ENCODE data around the gene KCNMA1. TPM values are rescaled to one million over a fixed set of nuclear protein-coding genes. Genes with fewer than 3 reads are reported as not detected.

KCNMA1 gene
- polyA plus RNA-seq, 1 donor from 2014 or later, result 60.8 TPM

GRCh38 chr10:77197544-77197943 lies 440.1 kb downstream of the KCNMA1 start:
- Histone ChIP-seq H3K4me3 (ENCODE audit: low read length) (no peak overlapping the region), H3K4me2 (ENCODE audit: low read length) (no peak overlapping the region), H4K20me1 (ENCODE audit: insufficient read depth) (no peaks in the 10 kb centered on the region), H2AFZ (ENCODE audit: low read depth, low read length) (no peak overlapping the region), H3K9ac (ENCODE audit: low read length) (no peak overlapping the region), H3K79me2 (replicated peaks; ENCODE audit: insufficient read depth, low read length) (no peaks in the 10 kb centered on the region), H3K9me2 (ENCODE audit: insufficient read depth, low read length) (no peaks in the 10 kb centered on the region), H3K36me3 (ENCODE audit: insufficient read depth, low read length) (no peaks in the 10 kb centered on the region), H3K9me3 (ENCODE audit: low read length) (no peaks in the 10 kb centered on the region), H3K27me3 (ENCODE audit: insufficient read depth, low read depth, low read length) (no peaks in the 10 kb centered on the region), H3F3A (ENCODE audit: insufficient read depth, low read length, poor library complexity, severe bottlenecking) (no peaks in the 10 kb centered on the region), H3K27ac (ENCODE audit: low read length) (no peak overlapping the region)
- TF ChIP-seq TAF1 (IDR thresholded peaks at IDR 0.05; ENCODE audit: low read depth) (no peak), POLR2AphosphoS5 (IDR thresholded peaks at IDR 0.05) (no peak)

GRCh38 chr10:77196614-77197013 lies 441.0 kb downstream of the KCNMA1 start:
- H3K27ac ChIP-seq (ENCODE audit: low read length), result no peak overlapping the region
- H3K27me3 ChIP-seq (ENCODE audit: insufficient read depth, low read depth, low read length), result no peaks in the 10 kb centered on the region
- no peaks in the 10 kb centered on the region for H3K79me2 ChIP-seq (replicated peaks; ENCODE audit: insufficient read depth, low read length)
- no peak overlapping the region for H3K4me3 ChIP-seq (ENCODE audit: low read length)
- no peak overlapping the region for H3K9ac ChIP-seq (ENCODE audit: low read length)
- no peak overlapping the region for H2AFZ ChIP-seq (ENCODE audit: low read depth, low read length)
- no peaks in the 10 kb centered on the region for H3K9me2 ChIP-seq (ENCODE audit: insufficient read depth, low read length)
- no peaks in the 10 kb centered on the region for H3K9me3 ChIP-seq (ENCODE audit: low read length)
- TF ChIP-seq POLR2AphosphoS5 (IDR thresholded peaks at IDR 0.05) (no peak), EZH2 (IDR thresholded peaks at IDR 0.05; ENCODE audit: borderline replicate concordance, insufficient read depth, low read length, poor library complexity, severe bottlenecking) (no peak), TAF1 (IDR thresholded peaks at IDR 0.05; ENCODE audit: low read depth) (no peak), EP300 (conservative IDR thresholded peaks at IDR 0.05; ENCODE audit: poor library complexity, severe bottlenecking) (no peak), SMC3 (conservative IDR thresholded peaks at IDR 0.05; ENCODE audit: poor library complexity) (no peak), RAD21 (conservative IDR thresholded peaks at IDR 0.05) (no peak), MXI1 (conservative IDR thresholded peaks at IDR 0.05; ENCODE audit: poor library complexity, severe bottlenecking) (no peak)
- TF ChIP-seq, protein P1, sequence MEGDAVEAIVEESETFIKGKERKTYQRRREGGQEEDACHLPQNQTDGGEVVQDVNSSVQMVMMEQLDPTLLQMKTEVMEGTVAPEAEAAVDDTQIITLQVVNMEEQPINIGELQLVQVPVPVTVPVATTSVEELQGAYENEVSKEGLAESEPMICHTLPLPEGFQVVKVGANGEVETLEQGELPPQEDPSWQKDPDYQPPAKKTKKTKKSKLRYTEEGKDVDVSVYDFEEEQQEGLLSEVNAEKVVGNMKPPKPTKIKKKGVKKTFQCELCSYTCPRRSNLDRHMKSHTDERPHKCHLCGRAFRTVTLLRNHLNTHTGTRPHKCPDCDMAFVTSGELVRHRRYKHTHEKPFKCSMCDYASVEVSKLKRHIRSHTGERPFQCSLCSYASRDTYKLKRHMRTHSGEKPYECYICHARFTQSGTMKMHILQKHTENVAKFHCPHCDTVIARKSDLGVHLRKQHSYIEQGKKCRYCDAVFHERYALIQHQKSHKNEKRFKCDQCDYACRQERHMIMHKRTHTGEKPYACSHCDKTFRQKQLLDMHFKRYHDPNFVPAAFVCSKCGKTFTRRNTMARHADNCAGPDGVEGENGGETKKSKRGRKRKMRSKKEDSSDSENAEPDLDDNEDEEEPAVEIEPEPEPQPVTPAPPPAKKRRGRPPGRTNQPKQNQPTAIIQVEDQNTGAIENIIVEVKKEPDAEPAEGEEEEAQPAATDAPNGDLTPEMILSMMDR (IDR thresholded peaks at IDR 0.05; ENCODE audit: poor library complexity, severe bottlenecking), result no peak
- TF ChIP-seq, protein P2, sequence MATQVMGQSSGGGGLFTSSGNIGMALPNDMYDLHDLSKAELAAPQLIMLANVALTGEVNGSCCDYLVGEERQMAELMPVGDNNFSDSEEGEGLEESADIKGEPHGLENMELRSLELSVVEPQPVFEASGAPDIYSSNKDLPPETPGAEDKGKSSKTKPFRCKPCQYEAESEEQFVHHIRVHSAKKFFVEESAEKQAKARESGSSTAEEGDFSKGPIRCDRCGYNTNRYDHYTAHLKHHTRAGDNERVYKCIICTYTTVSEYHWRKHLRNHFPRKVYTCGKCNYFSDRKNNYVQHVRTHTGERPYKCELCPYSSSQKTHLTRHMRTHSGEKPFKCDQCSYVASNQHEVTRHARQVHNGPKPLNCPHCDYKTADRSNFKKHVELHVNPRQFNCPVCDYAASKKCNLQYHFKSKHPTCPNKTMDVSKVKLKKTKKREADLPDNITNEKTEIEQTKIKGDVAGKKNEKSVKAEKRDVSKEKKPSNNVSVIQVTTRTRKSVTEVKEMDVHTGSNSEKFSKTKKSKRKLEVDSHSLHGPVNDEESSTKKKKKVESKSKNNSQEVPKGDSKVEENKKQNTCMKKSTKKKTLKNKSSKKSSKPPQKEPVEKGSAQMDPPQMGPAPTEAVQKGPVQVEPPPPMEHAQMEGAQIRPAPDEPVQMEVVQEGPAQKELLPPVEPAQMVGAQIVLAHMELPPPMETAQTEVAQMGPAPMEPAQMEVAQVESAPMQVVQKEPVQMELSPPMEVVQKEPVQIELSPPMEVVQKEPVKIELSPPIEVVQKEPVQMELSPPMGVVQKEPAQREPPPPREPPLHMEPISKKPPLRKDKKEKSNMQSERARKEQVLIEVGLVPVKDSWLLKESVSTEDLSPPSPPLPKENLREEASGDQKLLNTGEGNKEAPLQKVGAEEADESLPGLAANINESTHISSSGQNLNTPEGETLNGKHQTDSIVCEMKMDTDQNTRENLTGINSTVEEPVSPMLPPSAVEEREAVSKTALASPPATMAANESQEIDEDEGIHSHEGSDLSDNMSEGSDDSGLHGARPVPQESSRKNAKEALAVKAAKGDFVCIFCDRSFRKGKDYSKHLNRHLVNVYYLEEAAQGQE (IDR thresholded peaks at IDR 0.05; ENCODE audit: borderline replicate concordance), result no peak
- no peak overlapping the region for H3K4me2 ChIP-seq (ENCODE audit: low read length)
- no peaks in the 10 kb centered on the region for H3K36me3 ChIP-seq (ENCODE audit: insufficient read depth, low read length)
- no peaks in the 10 kb centered on the region for H4K20me1 ChIP-seq (ENCODE audit: insufficient read depth)
- no peaks in the 10 kb centered on the region for H3F3A ChIP-seq (ENCODE audit: insufficient read depth, low read length, poor library complexity, severe bottlenecking)

DNA sequence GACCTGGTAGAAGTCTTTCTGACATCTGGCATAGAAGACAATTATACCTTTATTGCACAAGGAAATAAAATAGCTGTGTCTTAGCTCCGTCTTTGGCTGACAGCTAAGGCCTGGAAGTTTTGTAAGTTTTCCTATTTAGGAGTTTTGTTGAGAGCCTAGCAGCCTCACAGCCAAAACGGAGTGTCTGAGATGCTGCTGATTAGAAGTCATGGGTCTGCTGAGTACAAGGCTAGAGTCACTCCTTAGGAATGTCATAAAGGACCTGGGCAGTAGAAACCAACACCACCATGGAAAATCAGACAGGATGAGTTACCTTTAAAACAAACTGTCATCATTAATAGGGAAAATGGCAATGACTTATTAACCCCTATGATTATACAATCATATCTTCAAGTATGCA lies 442.5 kb downstream of the KCNMA1 start:
- no peak for TF ChIP-seq EP300 (conservative IDR thresholded peaks at IDR 0.05; ENCODE audit: poor library complexity, severe bottlenecking)
- TF ChIP-seq, protein P1 (IDR thresholded peaks at IDR 0.05; ENCODE audit: poor library complexity, severe bottlenecking), result no peak
- no peak for TF ChIP-seq SMC3 (conservative IDR thresholded peaks at IDR 0.05; ENCODE audit: poor library complexity)
- no peak for TF ChIP-seq TAF1 (IDR thresholded peaks at IDR 0.05; ENCODE audit: low read depth)
- TF ChIP-seq MXI1 (conservative IDR thresholded peaks at IDR 0.05; ENCODE audit: poor library complexity, severe bottlenecking), result no peak
- TF ChIP-seq EZH2 (IDR thresholded peaks at IDR 0.05; ENCODE audit: borderline replicate concordance, insufficient read depth, low read length, poor library complexity, severe bottlenecking), result no peak
- TF ChIP-seq POLR2AphosphoS5 (IDR thresholded peaks at IDR 0.05), result no peak
- no peak for TF ChIP-seq RAD21 (conservative IDR thresholded peaks at IDR 0.05)
- TF ChIP-seq, protein P2 (IDR thresholded peaks at IDR 0.05; ENCODE audit: borderline replicate concordance), result no peak
- Histone ChIP-seq H2AFZ (ENCODE audit: low read depth, low read length) (no peak overlapping the region), H3F3A (ENCODE audit: insufficient read depth, low read length, poor library complexity, severe bottlenecking) (no peaks in the 10 kb centered on the region), H3K36me3 (ENCODE audit: insufficient read depth, low read length) (no peaks in the 10 kb centered on the region), H3K9ac (ENCODE audit: low read length) (no peak overlapping the region), H4K20me1 (ENCODE audit: insufficient read depth) (no peaks in the 10 kb centered on the region), H3K27ac (ENCODE audit: low read length) (no peak overlapping the region), H3K27me3 (ENCODE audit: insufficient read depth, low read depth, low read length) (no peaks in the 10 kb centered on the region), H3K9me3 (ENCODE audit: low read length) (no peaks in the 10 kb centered on the region), H3K4me3 (ENCODE audit: low read length) (no peak overlapping the region), H3K4me2 (ENCODE audit: low read length) (no peak overlapping the region), H3K79me2 (replicated peaks; ENCODE audit: insufficient read depth, low read length) (no peaks in the 10 kb centered on the region), H3K9me2 (ENCODE audit: insufficient read depth, low read length) (no peaks in the 10 kb centered on the region)

All from neural cell (in vitro differentiated cells).